ELR (cell line): Measurements from ENCODE around the gene ALG3.

Experiments used
- DNase-seq: peaks from one replicate; pipeline ENCODE4 v3.0.0-alpha.2; 2015; ENCODE audit warnings: low read depth

Gene ALG3

GRCh38 chr3:184259878-184260723 lies 11.3 kb upstream of the ALG3 start:
- DNase-seq, result peak; percentile 61

GRCh38 chr3:184259396-184259877 lies 10.7 kb upstream of the ALG3 start:
- no peak for DNase-seq

- DNase-seq, result no peak
These were observed 10.2 kb upstream of the ALG3 start for GRCh38 chr3:184258926-184259325.

- DNase-seq, result no peak
These were observed 8.5 kb upstream of the ALG3 start for GRCh38 chr3:184257083-184257915.

- peak; percentile 46 for DNase-seq
These were observed 6.7 kb upstream of the ALG3 start for GRCh38 chr3:184255291-184256039.

GRCh38 chr3:184250167-184250828 lies 1.5 kb upstream of the ALG3 start:
- DNase-seq, result peak; percentile 93

GRCh38 chr3:184249412-184250166 lies 827 bp upstream of the ALG3 start, which contains the start of gene EEF1AKMT4:
Gene EEF1AKMT4, plus strand, starts transcription at chr3:184249672. Its CDS starts 23 bp downstream, at chr3:184249695.
- DNase-seq, result peak; percentile 99

- DNase-seq, result no peak
These were observed 6.5 kb downstream of the ALG3 start for GRCh38 chr3:184242297-184242685.

- DNase-seq, result peak; percentile 43
These were observed 7.1 kb downstream of the ALG3 start for GRCh38 chr3:184241447-184242296.

GRCh38 chr3:184241141-184241446 lies 7.7 kb downstream of the ALG3 start:
- no peak for DNase-seq

- peak; percentile 52 for DNase-seq
These were observed 8.2 kb downstream of the ALG3 start for GRCh38 chr3:184240384-184241140.

- no peak for DNase-seq
These were observed 9.1 kb downstream of the ALG3 start for GRCh38 chr3:184239708-184240107.

GRCh38 chr3:184239221-184239620 lies 9.5 kb downstream of the ALG3 start:
- DNase-seq, result no peak

- no peak for DNase-seq
These were observed 10.4 kb downstream of the ALG3 start for GRCh38 chr3:184238246-184238818.

- DNase-seq, result no peak
These were observed 11.0 kb downstream of the ALG3 start for GRCh38 chr3:184237807-184238206.

- no peak for DNase-seq
These were observed 11.6 kb downstream of the ALG3 start for GRCh38 chr3:184237211-184237610.

GRCh38 chr3:184236636-184237035 lies 12.1 kb downstream of the ALG3 start:
- DNase-seq, result no peak

GRCh38 chr3:184236033-184236410 lies 12.7 kb downstream of the ALG3 start:
- DNase-seq, result no peak
